OCI-LY1 (cell line): ENCODE results near the gene ESM1.

Experiments
- EZH2 ChIP-seq: fragments of 200-600 bp; sonication (generic), shearing (Covaris generic); IDR thresholded peaks from 2 replicates; pipeline ENCODE4 v1.8.0; 2017; ENCODE audit warnings: borderline replicate concordance, mixed run types, mild to moderate bottlenecking, antibody characterized with exemption, low read length, moderate library complexity, mixed read lengths
- TF ChIP-seq, protein P1 (sequence below): fragments of 200-600 bp; sonication (generic), shearing (Covaris generic); IDR thresholded peaks from 2 replicates; pipeline ENCODE4 v1.5.1; 2017; ENCODE audit warnings: mild to moderate bottlenecking, antibody characterized with exemption, low read length, moderate library complexity, mixed read lengths

DNA sequence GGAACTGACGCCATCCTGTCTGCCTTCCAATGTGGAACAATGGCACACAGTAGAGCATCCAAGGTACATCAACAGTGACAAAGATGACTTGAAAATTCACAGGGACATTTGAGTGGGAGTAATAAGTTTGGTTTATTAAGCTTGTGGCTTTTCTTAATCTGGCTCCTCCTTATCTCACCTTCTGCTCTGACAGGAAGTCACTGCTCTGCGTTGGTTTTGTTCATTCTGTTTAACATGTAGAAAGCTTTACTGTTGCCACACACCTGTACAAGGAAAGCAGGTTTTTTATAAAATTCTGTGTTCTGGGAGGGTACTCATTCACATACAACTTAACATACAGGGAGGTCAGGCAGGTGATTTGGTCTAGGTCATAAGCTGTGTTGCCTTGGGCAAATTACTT lies 37.1 kb upstream of the ESM1 start:
- TF ChIP-seq, protein P1, sequence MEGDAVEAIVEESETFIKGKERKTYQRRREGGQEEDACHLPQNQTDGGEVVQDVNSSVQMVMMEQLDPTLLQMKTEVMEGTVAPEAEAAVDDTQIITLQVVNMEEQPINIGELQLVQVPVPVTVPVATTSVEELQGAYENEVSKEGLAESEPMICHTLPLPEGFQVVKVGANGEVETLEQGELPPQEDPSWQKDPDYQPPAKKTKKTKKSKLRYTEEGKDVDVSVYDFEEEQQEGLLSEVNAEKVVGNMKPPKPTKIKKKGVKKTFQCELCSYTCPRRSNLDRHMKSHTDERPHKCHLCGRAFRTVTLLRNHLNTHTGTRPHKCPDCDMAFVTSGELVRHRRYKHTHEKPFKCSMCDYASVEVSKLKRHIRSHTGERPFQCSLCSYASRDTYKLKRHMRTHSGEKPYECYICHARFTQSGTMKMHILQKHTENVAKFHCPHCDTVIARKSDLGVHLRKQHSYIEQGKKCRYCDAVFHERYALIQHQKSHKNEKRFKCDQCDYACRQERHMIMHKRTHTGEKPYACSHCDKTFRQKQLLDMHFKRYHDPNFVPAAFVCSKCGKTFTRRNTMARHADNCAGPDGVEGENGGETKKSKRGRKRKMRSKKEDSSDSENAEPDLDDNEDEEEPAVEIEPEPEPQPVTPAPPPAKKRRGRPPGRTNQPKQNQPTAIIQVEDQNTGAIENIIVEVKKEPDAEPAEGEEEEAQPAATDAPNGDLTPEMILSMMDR = no peak
- no peak for TF ChIP-seq EZH2
